HEK293 (cell line): Measurements from ENCODE around the gene TMC2.

ENCODE experiments used
- CTCF ChIA-PET: fragments of 350-600 bp; formaldehyde crosslinking; extraction: SDS; loops from one replicate; lab custom pipeline; 2021; ENCODE audit warnings: antibody characterized with exemption; lab: Yijun Ruan, JAX
- POLR2A ChIA-PET: fragments of 300-600 bp; formaldehyde crosslinking; extraction: SDS; loops from one replicate; lab custom pipeline; 2020; ENCODE audit warnings: antibody characterized with exemption, inconsistent platforms; lab: Yijun Ruan, JAX
- H3K27ac ChIP-seq: fragments of 200-500 bp; sonication (Bioruptor generic); 2 replicates; pipeline ENCODE4 v1.5.1; 2014; ENCODE audit warnings: low read depth, low read length, control low read depth, inconsistent platforms; ENCODE audit errors: extremely low read depth
- H3K36me3 ChIP-seq, 2 experiments: fragments of 200-500 bp in 1 of 2; sonication (Bioruptor generic) in 1 of 2; 1 replicate in 1 of 2; 2 replicates in 1 of 2; pipeline ENCODE4 v1.5.1; 2014 to 2017; ENCODE audit warnings: inconsistent platforms in 2 of 2, low read length in 2 of 2; ENCODE audit not compliant: control insufficient read depth in 2 of 2, insufficient read depth in 1 of 2
- H3K4me1 ChIP-seq: fragments of 200-500 bp; sonication (Bioruptor generic); 2 replicates; pipeline ENCODE4 v1.5.1; 2014; ENCODE audit warnings: mild to moderate bottlenecking, low read length, inconsistent platforms; ENCODE audit not compliant: control insufficient read depth, insufficient read depth
- H3K4me3 ChIP-seq: 2 replicates; pipeline ENCODE4 v1.5.1; 2011; ENCODE audit warnings: low read depth, mild to moderate bottlenecking, control low read depth, low read length, moderate library complexity
- H3K9me3 ChIP-seq: fragments of 200-500 bp; sonication (Bioruptor generic); 2 replicates; pipeline ENCODE4 v1.5.1; 2014; ENCODE audit warnings: low read depth, low read length, inconsistent platforms; ENCODE audit not compliant: control insufficient read depth, insufficient read depth
- EGR2 ChIP-seq: fragments of 450-650 bp; formaldehyde crosslinking; IDR thresholded peaks from 2 replicates; pipeline ENCODE4 v1.5.1; 2016; ENCODE audit warnings: low read depth, missing biosample characterization, missing genetic modification characterization
- IKZF3 ChIP-seq: fragments of 450-650 bp; IDR thresholded peaks from 2 replicates; pipeline ENCODE4 v1.5.0; 2018; ENCODE audit warnings: missing biosample characterization, mild to moderate bottlenecking, missing genetic modification characterization, moderate library complexity
- MZF1 ChIP-seq: fragments of 450-650 bp; formaldehyde crosslinking; IDR thresholded peaks from 2 replicates; pipeline ENCODE4 v1.5.1; 2017; ENCODE audit warnings: missing biosample characterization, missing genetic modification characterization, borderline replicate concordance
- PATZ1 ChIP-seq: fragments of 450-650 bp; formaldehyde crosslinking; IDR thresholded peaks from 2 replicates; pipeline ENCODE4 v1.5.1; 2016; ENCODE audit warnings: missing biosample characterization, missing genetic modification characterization
- SALL2 ChIP-seq: fragments of 450-650 bp; formaldehyde crosslinking; IDR thresholded peaks from 2 replicates; pipeline ENCODE4 v1.5.0; 2017; ENCODE audit warnings: missing biosample characterization, mild to moderate bottlenecking, missing genetic modification characterization, borderline replicate concordance
- SP3 ChIP-seq: fragments of 450-650 bp; formaldehyde crosslinking; IDR thresholded peaks from 2 replicates; pipeline ENCODE4 v1.5.1; 2016; ENCODE audit warnings: missing biosample characterization, missing genetic modification characterization
- ZBTB10 ChIP-seq: fragments of 450-650 bp; formaldehyde crosslinking; IDR thresholded peaks from 2 replicates; pipeline ENCODE4 v1.5.1; 2016; ENCODE audit warnings: missing biosample characterization, missing genetic modification characterization
- ZBTB26 ChIP-seq: fragments of 450-650 bp; formaldehyde crosslinking; optimal IDR thresholded peaks from 2 replicates; pipeline ENCODE3; 2016; ENCODE audit warnings: missing biosample characterization, mild to moderate bottlenecking, missing genetic modification characterization
- ZNF112 ChIP-seq: fragments of 450-650 bp; formaldehyde crosslinking; IDR thresholded peaks from 2 replicates; pipeline ENCODE4 v1.5.0; 2017; ENCODE audit warnings: missing biosample characterization, missing genetic modification characterization
- ZNF146 ChIP-seq: fragments of 450-650 bp; formaldehyde crosslinking; IDR thresholded peaks from 2 replicates; pipeline ENCODE4 v1.5.1; 2016; ENCODE audit warnings: missing biosample characterization, missing genetic modification characterization
- ZNF16 ChIP-seq: fragments of 450-650 bp; formaldehyde crosslinking; IDR thresholded peaks from 2 replicates; pipeline ENCODE4 v1.5.1; 2016; ENCODE audit warnings: low read depth, missing biosample characterization, missing genetic modification characterization
- ZNF174 ChIP-seq: fragments of 450-650 bp; formaldehyde crosslinking; IDR thresholded peaks from 2 replicates; pipeline ENCODE4 v1.5.0; 2017; ENCODE audit warnings: missing biosample characterization, mild to moderate bottlenecking, missing genetic modification characterization
- ZNF211 ChIP-seq: fragments of 450-650 bp; formaldehyde crosslinking; IDR thresholded peaks from 2 replicates; pipeline ENCODE4 v1.5.1; 2016; ENCODE audit warnings: low read depth, missing biosample characterization, missing genetic modification characterization
- ZNF239 ChIP-seq: fragments of 450-650 bp; formaldehyde crosslinking; IDR thresholded peaks from 2 replicates; pipeline ENCODE4 v1.5.1; 2016; ENCODE audit warnings: missing biosample characterization, missing genetic modification characterization
- ZNF302 ChIP-seq: fragments of 450-650 bp; formaldehyde crosslinking; IDR thresholded peaks from 2 replicates; pipeline ENCODE4 v1.5.1; 2016; ENCODE audit warnings: missing biosample characterization, missing genetic modification characterization, low read depth
- ZNF341 ChIP-seq: fragments of 450-650 bp; formaldehyde crosslinking; IDR thresholded peaks from 2 replicates; pipeline ENCODE4; 2016; ENCODE audit warnings: low read depth, missing biosample characterization, missing genetic modification characterization
- ZNF391 ChIP-seq: fragments of 450-650 bp; formaldehyde crosslinking; IDR thresholded peaks from 2 replicates; pipeline ENCODE4 v1.5.1; 2016; ENCODE audit warnings: low read depth, missing biosample characterization, missing genetic modification characterization, borderline replicate concordance
- ZNF416 ChIP-seq: fragments of 450-650 bp; formaldehyde crosslinking; IDR thresholded peaks from 2 replicates; pipeline ENCODE4 v1.5.1; 2016; ENCODE audit warnings: missing biosample characterization, missing genetic modification characterization
- ZNF433 ChIP-seq: fragments of 450-650 bp; formaldehyde crosslinking; IDR thresholded peaks from 2 replicates; pipeline ENCODE4 v1.5.1; 2016; ENCODE audit warnings: missing biosample characterization, missing genetic modification characterization, low read depth
- ZNF48 ChIP-seq: fragments of 450-650 bp; formaldehyde crosslinking; IDR thresholded peaks from 2 replicates; pipeline ENCODE4 v1.5.1; 2016; ENCODE audit warnings: missing biosample characterization, missing genetic modification characterization
- ZNF488 ChIP-seq: fragments of 450-650 bp; formaldehyde crosslinking; IDR thresholded peaks from 2 replicates; pipeline ENCODE4 v1.5.1; 2016; ENCODE audit warnings: missing biosample characterization, missing genetic modification characterization
- ZNF530 ChIP-seq: fragments of 450-650 bp; formaldehyde crosslinking; IDR thresholded peaks from 2 replicates; pipeline ENCODE4 v1.5.1; 2016; ENCODE audit warnings: low read depth, missing biosample characterization, missing genetic modification characterization
- ZNF548 ChIP-seq: fragments of 450-650 bp; formaldehyde crosslinking; IDR thresholded peaks from 2 replicates; pipeline ENCODE4 v1.5.1; 2016; ENCODE audit warnings: missing biosample characterization, missing genetic modification characterization
- ZNF704 ChIP-seq: fragments of 450-650 bp; formaldehyde crosslinking; IDR thresholded peaks from 2 replicates; pipeline ENCODE4 v1.5.1; 2016; ENCODE audit warnings: missing biosample characterization, missing genetic modification characterization
- ZNF776 ChIP-seq: fragments of 450-650 bp; formaldehyde crosslinking; IDR thresholded peaks from 2 replicates; pipeline ENCODE4 v1.5.0; 2017; ENCODE audit warnings: missing biosample characterization, missing genetic modification characterization, borderline replicate concordance

Gene TMC2

GRCh38 chr20:2663364-2663886, 127.1 kb downstream of the TMC2 start:
- CTCF ChIA-PET: interaction anchor here (0.5 to 2.0 kb wide), 4 partner anchors 9 to 143 kb away, joined by 3 to 4 read pairs (median 3); no protein-coding TSS in a partner anchor
- no peaks in the 10 kb centered on the region for H3K9me3 ChIP-seq
- peaks cover 25 to 50% of the 10 kb centered on the region in 2 experiments; a peak in 2 of 3 replicates for H3K36me3 ChIP-seq
- H3K4me1 ChIP-seq: peaks cover 8% of the 10 kb centered on the region
- H3K4me3 ChIP-seq: peak overlapping the region; percentile 78
- peak overlapping the region; percentile 84; the same call in 1 of the 2 replicates for H3K27ac ChIP-seq
- TF ChIP-seq ZBTB10 (tag by site-specific recombination) (no peak), ZNF391 (no peak), EGR2 (tag by site-specific recombination) (no peak), ZNF548 (no peak), SALL2 (tag by site-specific recombination) (no peak), ZNF302 (tag by site-specific recombination) (no peak), PATZ1 (tag by site-specific recombination) (no peak), ZNF146 (tag by site-specific recombination) (no peak), ZNF211 (tag by site-specific recombination) (no peak), ZNF48 (tag by site-specific recombination) (no peak), ZNF112 (no peak), IKZF3 (tag by site-specific recombination) (no peak)
- POLR2A ChIA-PET: interaction anchor here (0.9 to 13.4 kb wide), 3 partner anchors 10 to 111 kb away, joined by 3 to 133 read pairs (median 3); partner anchors contain the start of gene NOP56

GRCh38 chr20:2663887-2664719, 127.7 kb downstream of the TMC2 start, which contains the start of gene IDH3B:
TSS of gene IDH3B (minus strand) at chr20:2664216. CDS start at chr20:2664188, 28 bp downstream.
- peaks cover 8% of the 10 kb centered on the region for H3K4me1 ChIP-seq
- H3K36me3 ChIP-seq: peaks cover 25 to 43% of the 10 kb centered on the region in 2 experiments; a peak in 2 of 3 replicates
- ChIA-PET POLR2A (interaction anchor here (0.7 to 13.4 kb wide), 7 partner anchors 10 to 193 kb away, joined by 3 to 133 read pairs (median 4); partner anchors contain the start of genes NOP56 and SNRPB), CTCF (interaction anchor here (0.5 to 2.0 kb wide), 6 partner anchors 8 to 143 kb away, joined by 3 to 4 read pairs (median 3); no protein-coding TSS in a partner anchor)
- peak within 1 kb of the TSS; percentile 78 for H3K4me3 ChIP-seq
- peak within 1 kb of the TSS; percentile 84 for H3K27ac ChIP-seq
- no peaks in the 10 kb centered on the region for H3K9me3 ChIP-seq
- TF ChIP-seq ZBTB26: peak; percentile 74
- no peak for TF ChIP-seq ZNF704 (tag by site-specific recombination)
- peak; percentile 81 for TF ChIP-seq ZNF341 (tag by site-specific recombination)
- no peak for TF ChIP-seq ZNF416 (tag by site-specific recombination)
- TF ChIP-seq ZNF239 (tag by site-specific recombination): no peak
- TF ChIP-seq MZF1: no peak
- peak; percentile 56; the same call in 1 of the 2 replicates for TF ChIP-seq SP3 (tag by site-specific recombination)
- TF ChIP-seq ZNF174 (tag by site-specific recombination): no peak
- TF ChIP-seq ZNF776 (tag by site-specific recombination): no peak
- TF ChIP-seq ZNF488: no peak
- no peak for TF ChIP-seq ZNF530
- no peak for TF ChIP-seq ZNF433 (tag by site-specific recombination)
- no peak for TF ChIP-seq ZNF16 (tag by site-specific recombination)
